RWPE2 (cell line): Measurements from ENCODE around the gene CHST9.
A peak's percentile ranks its signal among the peaks of the same experiment; 100 is the strongest.

ENCODE experiments used
- ATAC-seq: fragments of 200-7000 bp; cut with Tn5 transposase; 3 replicates; pipeline ENCODE4 v1.9.1; 2021; ENCODE audit warnings: low read depth
- DNase-seq: peaks from one replicate; pipeline ENCODE4 v3.0.0-alpha.2; 2020; ENCODE audit warnings: low spot score
- H3K27ac ChIP-seq: fragments of 450-650 bp; 2 replicates; pipeline ENCODE4 v1.5.1; 2017; ENCODE audit warnings: mild to moderate bottlenecking; ENCODE audit not compliant: poor library complexity, severe bottlenecking
- H3K27me3 ChIP-seq: fragments of 250-450 bp; sonication (Bioruptor Pico); 2 replicates; pipeline ENCODE4 v1.5.1; 2021; ENCODE audit warnings: mild to moderate bottlenecking, moderate library complexity; ENCODE audit not compliant: insufficient read depth, poor library complexity, severe bottlenecking
- H3K36me3 ChIP-seq: fragments of 250-450 bp; sonication (Bioruptor Pico); 2 replicates; pipeline ENCODE4 v1.5.1; 2020; ENCODE audit warnings: low read depth, mild to moderate bottlenecking, moderate library complexity
- H3K4me1 ChIP-seq: fragments of 250-450 bp; sonication (Bioruptor Pico); 2 replicates; pipeline ENCODE4 v1.5.1; 2021; ENCODE audit warnings: mild to moderate bottlenecking, moderate library complexity; ENCODE audit not compliant: insufficient read depth, poor library complexity, severe bottlenecking
- H3K4me3 ChIP-seq: fragments of 250-450 bp; sonication (Bioruptor Pico); 2 replicates; pipeline ENCODE4 v1.5.1; 2021; ENCODE audit warnings: mild to moderate bottlenecking, moderate library complexity; ENCODE audit not compliant: severe bottlenecking
- H3K9me3 ChIP-seq: fragments of 250-450 bp; sonication (Bioruptor Pico); 2 replicates; pipeline ENCODE4 v1.5.1; 2021; ENCODE audit warnings: mild to moderate bottlenecking, moderate library complexity; ENCODE audit not compliant: severe bottlenecking
- TF ChIP-seq, protein P1 (sequence below): fragments of 450-650 bp; IDR thresholded peaks from one replicate; pipeline ENCODE4 v1.5.1; 2017; ENCODE audit warnings: mild to moderate bottlenecking, moderate library complexity; ENCODE audit not compliant: poor library complexity, severe bottlenecking

CHST9 gene

DNA sequence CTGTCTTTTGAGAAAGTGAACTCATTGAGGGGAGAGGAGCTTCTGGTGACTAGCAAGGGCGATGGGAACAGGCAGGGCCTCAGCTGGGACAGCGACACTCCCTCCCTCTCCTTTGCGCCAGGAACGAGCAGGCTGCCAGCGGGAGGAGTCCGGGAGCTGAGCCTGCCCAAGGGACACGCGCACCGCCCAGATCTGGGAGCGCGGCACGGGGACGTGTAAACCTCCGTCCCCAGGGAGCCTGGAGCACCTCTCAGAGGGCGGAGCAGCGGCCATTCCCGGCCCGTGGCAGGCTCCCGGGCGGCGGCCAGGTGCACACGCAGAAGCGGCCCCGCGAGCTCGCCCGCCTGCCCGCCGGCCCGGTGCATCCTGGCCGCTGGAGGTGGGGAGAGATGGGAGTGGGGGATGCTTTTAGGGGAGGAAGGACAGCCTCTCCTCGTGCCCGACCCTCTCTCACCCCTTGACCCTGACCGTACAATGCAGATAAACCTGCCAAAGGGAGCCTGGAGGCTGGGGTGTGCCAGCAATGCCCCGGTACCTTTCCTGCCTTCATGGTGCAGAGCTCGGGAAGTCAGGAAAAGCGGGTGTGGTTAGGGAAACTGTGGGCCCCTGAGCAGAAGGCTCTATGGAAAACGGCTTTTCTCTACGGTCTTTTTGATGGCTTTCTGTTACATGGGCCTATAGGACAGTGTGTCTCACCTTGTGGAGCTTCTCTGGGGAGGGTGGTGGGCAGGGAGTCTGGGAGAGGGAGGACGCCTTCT lies 321.8 kb downstream of the CHST9 start:
- Histone ChIP-seq H3K27me3 (peaks cover 39% of the 10 kb centered on the region), H3K4me3 (no peak overlapping the region), H3K4me1 (no peaks in the 10 kb centered on the region), H3K27ac (no peak overlapping the region), H3K9me3 (no peaks in the 10 kb centered on the region), H3K36me3 (no peaks in the 10 kb centered on the region)
- DNase-seq (no peak), ATAC-seq (peak; percentile 74)
- TF ChIP-seq, protein P1, sequence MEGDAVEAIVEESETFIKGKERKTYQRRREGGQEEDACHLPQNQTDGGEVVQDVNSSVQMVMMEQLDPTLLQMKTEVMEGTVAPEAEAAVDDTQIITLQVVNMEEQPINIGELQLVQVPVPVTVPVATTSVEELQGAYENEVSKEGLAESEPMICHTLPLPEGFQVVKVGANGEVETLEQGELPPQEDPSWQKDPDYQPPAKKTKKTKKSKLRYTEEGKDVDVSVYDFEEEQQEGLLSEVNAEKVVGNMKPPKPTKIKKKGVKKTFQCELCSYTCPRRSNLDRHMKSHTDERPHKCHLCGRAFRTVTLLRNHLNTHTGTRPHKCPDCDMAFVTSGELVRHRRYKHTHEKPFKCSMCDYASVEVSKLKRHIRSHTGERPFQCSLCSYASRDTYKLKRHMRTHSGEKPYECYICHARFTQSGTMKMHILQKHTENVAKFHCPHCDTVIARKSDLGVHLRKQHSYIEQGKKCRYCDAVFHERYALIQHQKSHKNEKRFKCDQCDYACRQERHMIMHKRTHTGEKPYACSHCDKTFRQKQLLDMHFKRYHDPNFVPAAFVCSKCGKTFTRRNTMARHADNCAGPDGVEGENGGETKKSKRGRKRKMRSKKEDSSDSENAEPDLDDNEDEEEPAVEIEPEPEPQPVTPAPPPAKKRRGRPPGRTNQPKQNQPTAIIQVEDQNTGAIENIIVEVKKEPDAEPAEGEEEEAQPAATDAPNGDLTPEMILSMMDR, result no peak

DNA sequence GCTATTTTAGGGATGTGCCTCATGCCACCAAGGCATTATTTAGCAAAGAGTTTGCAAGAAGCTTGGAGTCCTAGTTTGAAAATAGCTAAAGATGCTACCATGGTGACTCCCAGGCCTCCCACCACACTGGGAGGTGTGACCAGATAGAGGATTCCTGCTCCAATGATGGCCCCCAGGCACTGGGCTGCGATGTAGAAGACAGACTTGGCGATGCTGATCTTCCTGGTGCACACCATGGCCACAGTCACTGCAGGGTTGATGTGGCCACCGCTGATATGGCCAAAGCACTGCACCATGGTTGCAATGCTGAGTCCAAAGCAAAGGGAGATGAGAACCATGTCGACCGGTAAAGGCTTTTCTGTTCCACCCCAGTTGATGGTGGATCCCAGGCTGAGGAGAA lies 323.0 kb downstream of the CHST9 start:
- Histone ChIP-seq H3K27ac (no peak overlapping the region), H3K9me3 (no peaks in the 10 kb centered on the region), H3K36me3 (no peaks in the 10 kb centered on the region), H3K27me3 (peaks cover 39% of the 10 kb centered on the region), H3K4me1 (no peaks in the 10 kb centered on the region), H3K4me3 (no peak overlapping the region)
- ATAC-seq (no peak), DNase-seq (no peak)
- TF ChIP-seq, protein P1, result no peak
